ENCODE measurements around the gene SUSD3.

The SUSD3 gene

GRCh38 chr9:93077367-93077766, 18.9 kb downstream of the SUSD3 start:
- DNase-seq (ENCODE audit: low read depth): no peak

GRCh38 chr9:93077811-93078210, 19.3 kb downstream of the SUSD3 start:
- no peak for DNase-seq (ENCODE audit: low read depth)

- DNase-seq (ENCODE audit: low read depth): no peak
Observed at GRCh38 chr9:93079371-93079770, 20.9 kb downstream of the SUSD3 start.

GRCh38 chr9:93080406-93080805, 21.9 kb downstream of the SUSD3 start:
- DNase-seq (ENCODE audit: low read depth): no peak

GRCh38 chr9:93081081-93081529, 22.6 kb downstream of the SUSD3 start:
- DNase-seq (ENCODE audit: low read depth): no peak

DNA sequence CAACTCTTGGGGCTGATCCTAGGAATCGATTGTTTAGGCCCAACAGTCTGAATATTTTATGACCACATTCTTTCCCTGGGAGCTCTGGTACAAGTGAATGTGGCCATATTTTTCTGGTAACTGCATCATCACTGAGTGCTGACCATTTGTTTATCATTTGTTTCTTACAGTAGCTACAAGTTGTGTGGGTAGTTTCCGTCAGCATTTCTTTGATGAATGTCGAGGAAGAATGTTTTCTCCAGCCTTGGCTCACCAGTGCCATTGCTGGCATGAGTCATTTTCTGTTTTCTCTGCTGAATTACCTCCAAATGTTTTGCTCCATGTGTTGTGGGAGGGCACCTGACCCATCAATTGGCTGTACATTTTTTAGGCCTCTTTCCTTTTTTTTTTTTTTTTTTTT, 23.4 kb downstream of the SUSD3 start:
- DNase-seq (ENCODE audit: low read depth): peak; percentile 35

- no peak for DNase-seq (ENCODE audit: low read depth)
Observed at GRCh38 chr9:93082841-93083411, 24.4 kb downstream of the SUSD3 start.

- DNase-seq (ENCODE audit: low read depth): no peak
Observed at GRCh38 chr9:93083592-93084470, 25.3 kb downstream of the SUSD3 start.

- no peak for DNase-seq (ENCODE audit: low read depth)
Observed at GRCh38 chr9:93084471-93084881, 26.0 kb downstream of the SUSD3 start.

GRCh38 chr9:93085676-93086075, 27.2 kb downstream of the SUSD3 start:
- no peak for DNase-seq (ENCODE audit: low read depth)

DNA sequence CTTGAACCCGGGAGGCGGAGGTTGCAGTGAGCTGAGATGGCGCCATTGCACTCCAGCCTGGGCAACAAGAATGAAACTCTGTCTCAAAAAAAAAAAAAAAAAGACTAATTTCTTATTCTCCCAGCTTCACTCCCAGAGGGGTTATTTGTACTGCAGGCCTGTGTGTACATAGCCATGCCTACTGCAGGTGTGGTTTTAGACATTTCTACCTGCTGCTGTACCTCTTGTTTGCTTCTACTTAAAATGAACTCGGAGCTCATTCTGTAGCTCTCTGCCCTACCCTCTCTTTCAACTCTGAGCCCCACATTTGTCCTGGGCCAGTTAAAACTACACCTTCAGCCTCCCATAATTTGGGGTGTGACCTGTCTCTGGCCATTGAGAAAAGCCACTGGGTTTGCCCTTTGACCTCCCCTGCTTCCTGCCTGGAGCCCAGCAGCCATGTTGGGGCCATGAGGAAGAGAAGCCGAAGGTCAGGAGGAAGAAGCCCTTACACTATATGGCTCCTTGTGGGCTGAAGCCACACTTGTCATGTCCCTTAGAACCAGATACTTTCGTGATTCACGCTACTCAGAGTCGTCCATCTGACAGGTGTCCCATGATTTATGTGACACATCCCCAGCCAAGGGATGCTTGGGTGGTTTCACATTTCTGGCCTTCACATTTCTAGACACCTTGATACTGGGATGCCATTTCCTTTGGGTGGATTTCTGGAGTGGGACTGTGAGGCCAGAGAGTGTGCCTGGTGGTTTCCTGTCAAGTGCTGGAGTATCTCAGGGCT, 28.1 kb downstream of the SUSD3 start:
- no peak for DNase-seq (ENCODE audit: low read depth)

GRCh38 chr9:93087971-93088655, 29.6 kb downstream of the SUSD3 start:
- DNase-seq (ENCODE audit: low read depth): no peak

GRCh38 chr9:93088656-93089015, 30.1 kb downstream of the SUSD3 start:
- DNase-seq (ENCODE audit: low read depth): no peak

GRCh38 chr9:93089024-93089423, 30.5 kb downstream of the SUSD3 start:
- DNase-seq (ENCODE audit: low read depth): no peak

GRCh38 chr9:93089481-93089991, 31.0 kb downstream of the SUSD3 start:
- DNase-seq (ENCODE audit: low read depth): no peak

DNA sequence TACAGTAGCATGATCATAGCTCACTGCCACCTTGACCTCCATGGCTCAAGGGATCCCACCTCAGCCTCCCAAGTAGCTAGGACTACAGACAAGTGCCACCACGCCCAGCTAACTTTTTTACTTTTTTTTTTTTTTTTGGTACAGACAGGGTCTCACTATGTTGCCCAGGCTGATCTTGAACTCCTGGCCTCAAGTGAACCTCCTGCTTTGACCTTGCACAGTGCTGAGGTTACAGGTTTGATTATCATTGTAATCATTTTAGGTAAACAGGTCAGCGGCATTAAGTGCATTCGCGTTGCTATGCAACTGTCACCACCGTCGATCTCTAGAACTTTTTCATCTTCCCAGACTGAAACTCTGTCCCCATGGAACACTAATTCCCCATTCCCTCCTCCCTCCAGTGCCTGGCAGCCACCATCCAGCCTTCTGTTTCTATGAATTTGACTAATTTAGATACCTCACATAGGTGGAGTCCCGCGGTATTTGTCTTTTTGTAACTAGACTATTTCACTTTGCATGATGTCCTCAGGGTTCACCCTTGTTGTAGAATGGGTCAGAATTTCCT, 31.7 kb downstream of the SUSD3 start:
- DNase-seq (ENCODE audit: low read depth): no peak

DNA sequence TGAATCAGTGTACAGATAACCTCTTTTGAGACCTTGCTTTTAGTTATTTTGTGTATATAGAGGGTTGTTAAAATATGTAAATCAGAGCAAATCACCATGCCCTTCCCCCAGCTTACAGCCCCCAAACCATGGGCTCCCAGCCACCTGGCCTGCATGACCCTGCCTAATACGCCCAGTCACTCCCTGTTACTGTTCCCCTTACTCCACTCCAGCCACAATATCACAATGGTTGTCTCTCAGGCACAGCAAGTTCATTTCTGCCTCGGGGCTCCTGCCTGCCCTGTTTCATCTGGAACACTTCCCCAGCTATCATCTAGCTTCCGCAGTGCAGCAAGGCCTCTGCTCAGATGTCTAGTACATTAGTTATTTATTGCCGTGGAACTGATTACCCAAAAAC, 32.6 kb downstream of the SUSD3 start:
- no peak for DNase-seq (ENCODE audit: low read depth)

DNA sequence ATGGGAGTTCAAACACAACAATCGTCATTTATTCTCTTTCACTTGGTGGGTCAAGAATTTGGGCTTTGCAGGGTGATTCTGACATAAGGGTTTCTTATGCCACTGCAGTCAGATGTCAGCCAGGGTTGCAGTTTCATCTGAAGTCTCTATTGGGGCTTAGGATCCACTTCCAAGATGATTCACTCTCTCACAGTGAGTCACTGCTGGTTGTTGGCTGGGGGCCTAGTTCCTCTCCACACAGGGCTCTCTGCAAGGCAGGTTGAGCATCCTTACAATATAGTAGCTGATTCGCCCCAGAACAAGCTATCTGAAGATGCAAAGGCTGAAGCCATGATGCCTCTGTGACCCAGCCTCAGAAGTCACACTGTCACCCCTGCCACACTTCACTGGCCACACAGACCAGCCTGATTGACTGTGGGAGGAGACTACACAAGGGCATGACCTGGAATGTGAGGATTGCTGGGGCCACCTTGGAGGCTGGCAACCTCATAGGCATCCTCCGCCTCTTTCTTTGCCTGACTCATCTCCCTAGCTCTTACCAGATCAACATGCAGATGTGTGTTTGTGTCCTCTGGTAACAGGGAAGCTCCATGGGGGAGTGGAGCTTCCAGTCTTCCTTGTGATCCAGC, 33.1 kb downstream of the SUSD3 start:
- DNase-seq (ENCODE audit: low read depth): peak; percentile 59

DNA sequence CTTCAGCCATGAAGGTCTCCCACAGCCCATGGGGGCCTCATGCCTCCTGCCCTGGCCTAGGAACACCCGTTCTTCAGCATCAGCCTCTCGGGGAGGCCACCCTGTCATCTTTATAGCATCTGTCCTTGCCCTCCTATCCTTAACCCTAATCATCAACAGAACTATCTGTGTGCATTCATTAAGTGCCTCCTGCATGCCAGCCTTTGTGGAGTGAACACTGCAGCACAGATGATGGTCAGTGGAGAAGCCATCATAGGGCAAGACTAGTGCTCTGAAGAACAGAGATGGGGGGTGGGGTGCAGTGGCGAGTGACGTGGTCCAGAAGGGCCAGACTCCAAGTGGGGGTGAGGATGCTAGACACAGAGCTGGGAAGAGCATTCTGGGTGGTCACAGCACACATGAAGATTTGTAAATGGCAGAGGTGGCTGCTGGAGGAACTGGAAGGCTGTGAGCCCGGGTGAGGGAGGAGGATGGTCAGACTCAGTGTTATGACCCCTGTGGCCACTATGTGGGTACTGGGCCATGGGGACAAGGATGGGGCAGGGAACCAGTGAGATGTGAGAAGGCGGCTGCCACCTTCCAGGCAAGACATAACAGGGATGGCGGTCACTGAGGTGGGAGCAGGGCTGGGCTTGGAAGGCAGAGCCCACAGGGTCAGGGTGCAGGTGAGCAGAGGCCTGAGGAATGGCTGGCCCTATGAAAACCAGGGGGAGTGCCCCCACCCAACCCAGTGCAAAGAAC, 33.9 kb downstream of the SUSD3 start:
- no peak for DNase-seq (ENCODE audit: low read depth)

DNA sequence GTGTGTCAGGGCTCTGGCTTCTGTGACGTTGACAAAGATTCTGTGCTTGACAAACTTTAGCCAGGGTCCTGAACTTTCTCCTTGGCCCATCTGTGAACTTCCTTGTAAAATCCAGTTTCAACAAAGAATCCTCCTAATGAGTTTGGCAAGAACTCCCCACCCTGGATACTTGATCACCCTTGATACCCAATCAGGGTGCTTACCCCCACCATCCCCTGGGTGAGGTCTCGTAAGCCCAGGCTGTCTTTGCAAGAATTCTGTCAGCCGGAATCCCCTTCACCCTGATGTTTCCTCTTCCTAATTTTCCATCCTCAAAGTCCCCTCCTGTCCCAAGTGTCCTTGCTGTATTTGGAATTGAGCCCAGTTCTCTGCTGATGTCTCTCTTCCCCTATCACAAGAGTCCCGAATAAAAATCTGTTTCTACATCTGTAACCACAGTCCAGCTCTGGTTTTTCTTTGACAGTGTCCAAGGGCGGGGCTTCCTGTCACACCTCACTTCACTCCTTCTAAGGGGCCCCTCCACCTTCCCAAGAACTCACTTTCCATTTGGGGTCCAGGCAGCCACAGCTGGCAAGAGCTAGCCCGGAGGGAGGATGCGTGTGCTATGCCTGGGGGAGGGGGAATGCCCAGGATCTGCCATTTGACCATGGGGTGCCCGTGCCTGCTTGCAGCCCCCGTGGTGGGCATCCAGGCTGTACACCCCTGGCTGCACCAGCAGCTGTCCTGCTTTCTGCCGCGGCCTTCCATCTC, 34.8 kb downstream of the SUSD3 start:
- no peak for DNase-seq (ENCODE audit: low read depth)
